Lower lobe of right lung (tissue), 2 donors: ENCODE data around the gene RAPGEF3. TPM values are rescaled to one million over a fixed set of nuclear protein-coding genes. Genes with fewer than 3 reads are reported as not detected.

Experiments
- ATAC-seq, 2 donors: fragments of 200-7000 bp; cut with Tn5 transposase; one replicate each; pipeline ENCODE4 v1.9.1; 2020 to 2022; ENCODE audit warnings: mild to moderate bottlenecking in 2 of 2, moderate library complexity in 2 of 2
- DNase-seq: peaks from one replicate; pipeline ENCODE4 v3.0.0-alpha.2; 2020
- H3K27ac ChIP-seq: fragments of 200-600 bp; one replicate; pipeline ENCODE4 v1.8.0; 2022
- H3K27me3 ChIP-seq: fragments of 200-600 bp; one replicate; pipeline ENCODE4 v1.8.0; 2022; ENCODE audit warnings: low read depth
- H3K36me3 ChIP-seq: fragments of 200-600 bp; one replicate; pipeline ENCODE4 v1.8.0; 2022; ENCODE audit warnings: mild to moderate bottlenecking
- H3K4me1 ChIP-seq: fragments of 200-600 bp; one replicate; pipeline ENCODE4 v1.8.0; 2022
- H3K4me3 ChIP-seq: fragments of 200-600 bp; one replicate; pipeline ENCODE4 v1.8.0; 2022; ENCODE audit warnings: mild to moderate bottlenecking
- H3K9me3 ChIP-seq: fragments of 200-600 bp; one replicate; pipeline ENCODE4 v1.8.0; 2022
- intact Hi-C: fragments of 100-400 bp; cut with DNase I; formaldehyde crosslinking; loops from one replicate; pipeline ENCODE4 v1.11.0; 2022
- total RNA-seq: library from RNA; stranded (reverse); fragmentation: NEBNext Ultra II Directional; extraction: Animal tissue kit (Norgen Biotek cat#: 25700); gene quantifications from one replicate; pipeline ENCODE4 v1.2.1, GENCODE V29; 2021
- TF ChIP-seq, protein P1 (sequence below): fragments of 200-600 bp; IDR thresholded peaks from one replicate; pipeline ENCODE4 v1.8.0; 2022; ENCODE audit warnings: antibody characterized with exemption, mild to moderate bottlenecking
- donor health status: DM: no; HTN: yes; CAD: no; lungs with severe emphysema.

RAPGEF3 gene
- total RNA-seq, 1 donor from 2014 or later, result 44.5 TPM

DNA sequence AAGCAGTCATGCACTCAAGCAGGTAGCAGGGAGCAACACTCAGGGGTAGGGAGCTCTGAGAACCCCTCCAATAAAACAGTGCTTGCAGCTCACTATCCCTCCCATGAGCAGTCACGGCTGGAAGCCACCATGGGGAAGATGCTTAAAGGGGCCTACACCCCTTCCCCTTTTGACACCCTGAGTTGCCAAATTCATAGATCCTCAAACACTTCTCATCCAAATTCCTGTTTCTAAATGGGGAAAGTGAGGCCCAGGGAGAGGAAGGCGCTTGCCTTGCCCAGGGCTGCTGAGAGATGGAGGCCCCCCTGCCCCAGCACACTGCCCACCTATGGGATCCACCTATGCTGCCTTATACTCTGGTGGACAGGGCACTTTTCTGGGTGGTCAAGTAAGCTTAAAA, 26.2 kb downstream of the RAPGEF3 start:
- Histone ChIP-seq H3K4me1 (peaks cover 52% of the 10 kb centered on the region), H3K27ac (no peak overlapping the region), H3K9me3 (no peaks in the 10 kb centered on the region), H3K36me3 (no peaks in the 10 kb centered on the region), H3K4me3 (no peak overlapping the region), H3K27me3 (no peaks in the 10 kb centered on the region)
- TF ChIP-seq, protein P1, sequence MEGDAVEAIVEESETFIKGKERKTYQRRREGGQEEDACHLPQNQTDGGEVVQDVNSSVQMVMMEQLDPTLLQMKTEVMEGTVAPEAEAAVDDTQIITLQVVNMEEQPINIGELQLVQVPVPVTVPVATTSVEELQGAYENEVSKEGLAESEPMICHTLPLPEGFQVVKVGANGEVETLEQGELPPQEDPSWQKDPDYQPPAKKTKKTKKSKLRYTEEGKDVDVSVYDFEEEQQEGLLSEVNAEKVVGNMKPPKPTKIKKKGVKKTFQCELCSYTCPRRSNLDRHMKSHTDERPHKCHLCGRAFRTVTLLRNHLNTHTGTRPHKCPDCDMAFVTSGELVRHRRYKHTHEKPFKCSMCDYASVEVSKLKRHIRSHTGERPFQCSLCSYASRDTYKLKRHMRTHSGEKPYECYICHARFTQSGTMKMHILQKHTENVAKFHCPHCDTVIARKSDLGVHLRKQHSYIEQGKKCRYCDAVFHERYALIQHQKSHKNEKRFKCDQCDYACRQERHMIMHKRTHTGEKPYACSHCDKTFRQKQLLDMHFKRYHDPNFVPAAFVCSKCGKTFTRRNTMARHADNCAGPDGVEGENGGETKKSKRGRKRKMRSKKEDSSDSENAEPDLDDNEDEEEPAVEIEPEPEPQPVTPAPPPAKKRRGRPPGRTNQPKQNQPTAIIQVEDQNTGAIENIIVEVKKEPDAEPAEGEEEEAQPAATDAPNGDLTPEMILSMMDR, result no peak
- ATAC-seq (no peak), DNase-seq (no peak)
- intact Hi-C loops, result no loop called here

GRCh38 chr12:47731723-47732122, 27.0 kb downstream of the RAPGEF3 start:
- Histone ChIP-seq H3K36me3 (no peaks in the 10 kb centered on the region), H3K4me1 (peaks cover 44% of the 10 kb centered on the region), H3K27me3 (no peaks in the 10 kb centered on the region), H3K9me3 (no peaks in the 10 kb centered on the region), H3K27ac (no peak overlapping the region), H3K4me3 (no peak overlapping the region)
- DNase-seq, result no peak
- intact Hi-C loops, result no loop called here
- no peak for ATAC-seq
- TF ChIP-seq, protein P1, result no peak

DNA sequence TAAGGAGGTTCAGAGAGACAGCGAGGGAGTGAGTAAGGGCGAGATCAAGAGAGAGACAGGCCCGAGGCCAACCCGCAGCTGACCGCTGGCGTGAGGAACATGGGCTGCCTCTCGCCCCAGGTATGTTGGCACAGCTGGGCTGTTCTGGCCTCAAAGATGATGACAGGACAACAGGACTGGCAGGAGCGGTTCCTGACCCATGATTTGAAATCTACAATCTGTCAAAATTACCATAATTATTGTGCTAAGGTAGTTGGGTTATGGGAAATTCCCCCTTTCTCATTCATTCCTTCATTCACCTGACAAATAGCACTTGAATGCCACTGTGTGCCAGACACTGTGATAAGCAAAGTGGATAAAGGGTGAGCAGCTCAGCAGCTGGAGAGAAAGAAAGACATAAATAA, 28.3 kb downstream of the RAPGEF3 start:
- ATAC-seq (peak; percentile 32 to 77), DNase-seq (no peak)
- TF ChIP-seq, protein P1, result no peak
- H3K4me1 ChIP-seq, result peaks cover 30% of the 10 kb centered on the region
- no peaks in the 10 kb centered on the region for H3K9me3 ChIP-seq
- intact Hi-C loops, result no loop called here
- peak overlapping the region; percentile 9 for H3K27ac ChIP-seq
- no peaks in the 10 kb centered on the region for H3K27me3 ChIP-seq
- H3K4me3 ChIP-seq, result no peak overlapping the region
- no peaks in the 10 kb centered on the region for H3K36me3 ChIP-seq

DNA sequence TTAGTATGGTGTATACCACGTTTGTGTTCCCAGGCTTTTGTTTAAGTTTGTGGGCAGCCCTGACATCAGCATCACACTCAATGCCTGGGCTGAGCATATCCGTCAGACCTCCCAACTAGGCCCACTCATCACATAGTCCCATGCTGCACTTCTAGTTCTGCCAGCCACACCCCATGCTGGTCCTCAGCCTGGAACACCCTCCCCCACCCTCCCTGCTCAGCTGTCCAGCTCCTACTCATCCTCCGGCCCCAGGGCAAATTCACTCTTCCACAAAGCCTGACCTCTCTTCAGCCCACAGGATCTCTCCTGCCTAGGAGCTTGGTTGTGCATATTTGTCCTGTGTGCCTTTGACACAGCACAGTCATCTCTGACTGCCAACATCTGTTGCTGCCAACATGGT, 29.4 kb downstream of the RAPGEF3 start:
- no peak overlapping the region for H3K4me3 ChIP-seq
- TF ChIP-seq, protein P1, result no peak
- no peak overlapping the region for H3K27ac ChIP-seq
- H3K36me3 ChIP-seq, result no peaks in the 10 kb centered on the region
- intact Hi-C loops, result no loop called here
- no peak for DNase-seq
- no peaks in the 10 kb centered on the region for H3K9me3 ChIP-seq
- no peaks in the 10 kb centered on the region for H3K27me3 ChIP-seq
- no peak for ATAC-seq
- peaks cover 19% of the 10 kb centered on the region for H3K4me1 ChIP-seq

DNA sequence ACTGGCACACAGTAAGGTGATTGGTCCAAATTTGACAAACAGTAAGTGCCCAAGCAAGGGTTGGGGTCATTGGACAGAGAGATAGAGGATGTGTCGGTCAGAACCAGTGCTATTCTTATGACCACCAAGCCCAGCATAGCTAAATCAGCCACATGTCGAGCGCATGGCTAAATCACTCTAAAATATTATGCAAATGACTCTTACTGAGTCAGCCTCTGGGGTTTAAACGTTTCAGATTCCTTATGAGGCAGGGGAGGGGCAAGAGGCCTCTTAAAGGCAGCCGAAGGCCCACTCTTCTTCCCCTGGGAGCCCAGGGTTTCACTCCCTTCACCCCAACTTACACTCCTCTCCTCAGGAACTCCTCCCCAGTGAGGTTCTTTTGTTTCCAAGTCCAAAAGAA, 32.8 kb downstream of the RAPGEF3 start:
- Histone ChIP-seq H3K27me3 (no peaks in the 10 kb centered on the region), H3K4me1 (peaks cover 23% of the 10 kb centered on the region), H3K27ac (no peak overlapping the region), H3K4me3 (no peak overlapping the region), H3K9me3 (no peaks in the 10 kb centered on the region), H3K36me3 (no peaks in the 10 kb centered on the region)
- no peak for ATAC-seq
- no peak for DNase-seq
- intact Hi-C loops, result no loop called here
- TF ChIP-seq, protein P1, result no peak
